NCI-H1105 (cell line): ENCODE results near the gene KLF13.

Experiments used
- DNase-seq: peaks from one replicate; lab custom pipeline; 2025; lab: John Stamatoyannopoulos, UW

Gene KLF13

GRCh38 chr15:31300208-31300661 lies 26.4 kb upstream of the KLF13 start:
- no peak for DNase-seq

- no peak for DNase-seq
Observed at GRCh38 chr15:31300981-31301672, 25.5 kb upstream of the KLF13 start.

- DNase-seq: no peak
Observed at GRCh38 chr15:31301673-31301990, 25.0 kb upstream of the KLF13 start.

- DNase-seq: no peak
Observed at GRCh38 chr15:31302029-31302657, 24.5 kb upstream of the KLF13 start.

GRCh38 chr15:31302778-31303725 lies 23.6 kb upstream of the KLF13 start:
- no peak for DNase-seq

- no peak for DNase-seq
Observed at GRCh38 chr15:31303726-31304648, 22.6 kb upstream of the KLF13 start.

- no peak for DNase-seq
Observed at GRCh38 chr15:31304751-31305365, 21.8 kb upstream of the KLF13 start.

- DNase-seq: no peak
Observed at GRCh38 chr15:31305375-31305774, 21.3 kb upstream of the KLF13 start.

GRCh38 chr15:31305796-31306425 lies 20.7 kb upstream of the KLF13 start:
- no peak for DNase-seq

- DNase-seq: peak; percentile 52
Observed at GRCh38 chr15:31306426-31307269, 20.0 kb upstream of the KLF13 start.

- DNase-seq: no peak
Observed at GRCh38 chr15:31307270-31308184, 19.1 kb upstream of the KLF13 start.

- no peak for DNase-seq
Observed at GRCh38 chr15:31308185-31308639, 18.4 kb upstream of the KLF13 start.

- no peak for DNase-seq
Observed at GRCh38 chr15:31309893-31310606, 16.6 kb upstream of the KLF13 start.

GRCh38 chr15:31311735-31312619 lies 14.7 kb upstream of the KLF13 start:
- no peak for DNase-seq

- no peak for DNase-seq
Observed at GRCh38 chr15:31313223-31313622, 13.4 kb upstream of the KLF13 start.

- DNase-seq: no peak
Observed at GRCh38 chr15:31314380-31314779, 12.3 kb upstream of the KLF13 start.
